B cell (primary cell): Measurements from ENCODE around the gene SPEF1. TPM values are rescaled to one million over a fixed set of nuclear protein-coding genes. Genes with fewer than 3 reads are reported as not detected.

Source experiments
- ATAC-seq: fragments of 200-7000 bp; cut with Tn5 transposase; one replicate; pipeline ENCODE4 v1.10.0; 2021; ENCODE audit warnings: low read depth, mild to moderate bottlenecking, moderate number of reproducible peaks, moderate library complexity
- CTCF ChIA-PET: fragments of 350-600 bp; sonication (Branson Sonifier 250); formaldehyde crosslinking; loops from one replicate; lab custom pipeline; 2021; ENCODE audit warnings: antibody characterized with exemption, inconsistent platforms; lab: Charles Lee
- POLR2A ChIA-PET: fragments of 350-600 bp; sonication (Branson Sonifier 250); formaldehyde crosslinking; loops from one replicate; lab custom pipeline; 2021; ENCODE audit warnings: antibody characterized with exemption; lab: Charles Lee
- DNase-seq: peaks from one replicate; pipeline ENCODE4 v3.0.0; 2013
- H2AFZ ChIP-seq: 2 replicates; pipeline ENCODE4 v1.6.1; 2012; ENCODE audit warnings: mild to moderate bottlenecking, low read depth, low read length; ENCODE audit not compliant: insufficient read depth, poor library complexity, severe bottlenecking
- H3K27ac ChIP-seq, 2 donors: 1 replicate in 1 of 2; 2 replicates in 1 of 2; pipeline ENCODE4 v1.5.1; 2012 to 2013; ENCODE audit warnings: low read length in 2 of 2, mild to moderate bottlenecking in 2 of 2, moderate library complexity in 1 of 2
- H3K27me3 ChIP-seq, 4 experiments: fragments of 200-600 bp in 1 of 4; sonication (generic) in 1 of 4; replicated peaks in 1 of 4; 1 replicate in 2 of 4; 2 replicates in 2 of 4; pipeline versions ENCODE4 v1.6.1 to v1.7.0; 2013 to 2016; ENCODE audit warnings: low read length in 3 of 4, mild to moderate bottlenecking in 2 of 4, mixed read lengths in 1 of 4, moderate library complexity in 1 of 4; ENCODE audit not compliant: insufficient read depth in 4 of 4, control insufficient read depth in 3 of 4; ENCODE audit errors: control extremely low read depth in 1 of 4
- H3K36me3 ChIP-seq, 2 experiments: replicated peaks in 1 of 2; 1 replicate in 1 of 2; 2 replicates in 1 of 2; pipeline versions ENCODE4 v1.6.1 to v1.7.1; 2013; ENCODE audit warnings: low read length in 1 of 2; ENCODE audit not compliant: insufficient read depth in 2 of 2, control insufficient read depth in 1 of 2; ENCODE audit errors: control extremely low read depth in 1 of 2, extremely low read depth in 1 of 2
- H3K4me1 ChIP-seq, 2 donors: fragments of 200-600 bp in 1 of 2; sonication (generic) in 1 of 2; 1 replicate in 1 of 2; 2 replicates in 1 of 2; pipeline versions ENCODE4 v1.5.1 to v1.6.1; 2013 to 2017; ENCODE audit warnings: low read length in 2 of 2; ENCODE audit not compliant: control insufficient read depth in 2 of 2, insufficient read depth in 2 of 2
- H3K4me2 ChIP-seq: replicated peaks from 2 replicates; pipeline ENCODE3; 2012; ENCODE audit warnings: mild to moderate bottlenecking, low read depth, low read length; ENCODE audit not compliant: poor library complexity, severe bottlenecking
- H3K4me3 ChIP-seq, 5 experiments: fragments of 200-600 bp in 1 of 5; sonication (generic) in 1 of 5; 1 replicate in 3 of 5; 2 replicates in 2 of 5; pipeline versions ENCODE4 v1.5.1 to v1.7.0; 2011 to 2016; ENCODE audit warnings: low read length in 4 of 5, mild to moderate bottlenecking in 4 of 5, low read depth in 2 of 5, control low read depth in 1 of 5, moderate library complexity in 1 of 5; ENCODE audit not compliant: insufficient read depth in 1 of 5; ENCODE audit errors: control extremely low read depth in 1 of 5, extremely low read depth in 1 of 5
- H3K79me2 ChIP-seq: fragments of 200-600 bp; sonication (generic); one replicate; pipeline ENCODE4 v1.6.0; 2016; ENCODE audit warnings: low read length; ENCODE audit not compliant: control insufficient read depth, insufficient read depth
- H3K9ac ChIP-seq: fragments of 200-600 bp; sonication (generic); 2 replicates; pipeline ENCODE4 v1.6.1; 2017; ENCODE audit warnings: mild to moderate bottlenecking, low read length, moderate library complexity
- H3K9me3 ChIP-seq, 3 donors: one replicate each; pipeline versions ENCODE4 v1.6.1 to v1.7.1; 2013; ENCODE audit warnings: low read length in 2 of 3; ENCODE audit not compliant: control insufficient read depth in 2 of 3, insufficient read depth in 1 of 3; ENCODE audit errors: control extremely low read depth in 1 of 3
- H4K20me1 ChIP-seq: 2 replicates; pipeline ENCODE4 v1.6.0; 2012; ENCODE audit warnings: mild to moderate bottlenecking, low read length; ENCODE audit not compliant: insufficient read depth, control insufficient read depth, poor library complexity, severe bottlenecking
- H3K27ac Mint-ChIP-seq: one replicate; pipeline ENCODE4 v1.8.0; 2021; ENCODE audit warnings: mixed read lengths
- H3K27me3 Mint-ChIP-seq: one replicate; pipeline ENCODE4 v1.8.0; 2021; ENCODE audit warnings: mixed read lengths
- H3K4me1 Mint-ChIP-seq: one replicate; pipeline ENCODE4 v1.8.0; 2021; ENCODE audit warnings: mixed read lengths
- H3K4me3 Mint-ChIP-seq: one replicate; pipeline ENCODE4 v1.8.0; 2021; ENCODE audit warnings: mixed read lengths
- H3K9me3 Mint-ChIP-seq: one replicate; pipeline ENCODE4 v1.8.0; 2022; ENCODE audit warnings: mixed read lengths; ENCODE audit not compliant: insufficient read depth
- CTCF ChIP-seq: fragments of 200-600 bp; IDR thresholded peaks from one replicate; pipeline ENCODE4 v1.8.0; 2022; ENCODE audit warnings: antibody characterized with exemption, mild to moderate bottlenecking
- EZH2 ChIP-seq: IDR thresholded peaks from 2 replicates; pipeline ENCODE4 v1.6.1; 2012; ENCODE audit warnings: borderline replicate concordance, low read depth, mild to moderate bottlenecking, moderate library complexity, low read length; ENCODE audit not compliant: insufficient read depth, poor library complexity, severe bottlenecking
- WGBS: methylation state at CpG from one replicate; pipeline ENCODE4 v1.1.5; 2013; ENCODE audit warnings: missing lambda C conversion rate; ENCODE audit not compliant: insufficient coverage; 5-methylcytosine and 5-hydroxymethylcytosine counted together
- intact Hi-C: fragments of 100-400 bp; cut with micrococcal nuclease; formaldehyde crosslinking; loops from one replicate; pipeline ENCODE4 v1.10.0; 2022
- polyA plus RNA-seq: library from polyadenylated mRNA; depleted of rRNA; stranded (reverse); fragments of >200 nt; gene quantifications from 2 replicates; pipeline ENCODE4 v1.2.3, GENCODE V29; 2012
- total RNA-seq, 2 donors: library from RNA; stranded (reverse); fragments of 120-200 nt in 1 of 2; gene quantifications; 1 replicate in 1 of 2; 2 replicates in 1 of 2; pipeline versions ENCODE4 v1.2.3 to v1.2.4, GENCODE V29; 2013 to 2022

The SPEF1 gene
- total and polyA plus RNA-seq, 2 donors (not counting 1 experiment from before 2014, with no cell fraction given) = not detected

- DNase-seq (no peak), ATAC-seq (no peak)
- Histone ChIP-seq H4K20me1 (no peaks in the 10 kb centered on the region), H3K9me3 (no peaks in the 10 kb centered on the region), H3K79me2 (no peaks in the 10 kb centered on the region), H3K27me3 (no peaks in the 10 kb centered on the region), H3K9ac (no peak overlapping the region), H3K4me3 (no peak overlapping the region), H3K4me1 (peaks cover 8 to 15% of the 10 kb centered on the region in 2 donors), H2AFZ (no peak overlapping the region), H3K4me2 (no peak overlapping the region), H3K27ac (no peak overlapping the region), H3K36me3 (no peaks in the 10 kb centered on the region)
- Mint-ChIP-seq H3K27ac (no peak overlapping the region), H3K27me3 (no peaks in the 10 kb centered on the region), H3K4me3 (no peak overlapping the region), H3K4me1 (peaks cover 14% of the 10 kb centered on the region), H3K9me3 (no peaks in the 10 kb centered on the region)
- CTCF ChIA-PET = interaction anchor here (1.0 to 2.4 kb wide), 2 partner anchors 28 to 46 kb away, joined by 3 to 11 read pairs; partner anchors contain the start of genes ADISSP and CENPB
- TF ChIP-seq CTCF = no peak
- no peak for TF ChIP-seq EZH2
- WGBS = 90% methylated on average over 7 of the region's 12 CpGs
- POLR2A ChIA-PET = interaction anchor here (0.8 kb wide), 2 partner anchors 34 to 46 kb away, joined by 3 read pairs; partner anchors contain the start of gene ADISSP
- intact Hi-C loops = no loop called here
These were observed 32.8 kb upstream of the SPEF1 start for GRCh38 chr20:3813848-3814581.
